ENCODE measurements around the gene ZNF219. TPM values are rescaled to one million over a fixed set of nuclear protein-coding genes. Genes with fewer than 3 reads are reported as not detected.
A peak's percentile ranks its signal among the peaks of the same experiment; 100 is the strongest.

Gene ZNF219
- total RNA-seq, 2 experiments from 2014 or later, result 4.3 to 6.0 TPM

GRCh38 chr14:21073921-21074320 is 24.5 kb downstream of the ZNF219 start:
- Mint-ChIP-seq H3K27ac (no peak overlapping the region), H3K27me3 (peaks cover 44% of the 10 kb centered on the region), H3K4me1 (peaks cover 24% of the 10 kb centered on the region), H3K4me3 (no peak overlapping the region), H3K36me3 (no peaks in the 10 kb centered on the region), H3K9me3 (no peaks in the 10 kb centered on the region)
- no peak for DNase-seq
- POLR2A ChIA-PET, result no interaction called here
- no peak for ATAC-seq (ENCODE audit: low read depth)

- Mint-ChIP-seq H3K27ac (no peak overlapping the region), H3K4me1 (peaks cover 29% of the 10 kb centered on the region), H3K4me3 (no peak overlapping the region), H3K9me3 (no peaks in the 10 kb centered on the region), H3K36me3 (no peaks in the 10 kb centered on the region), H3K27me3 (peaks cover 51% of the 10 kb centered on the region)
- DNase-seq (no peak), ATAC-seq (ENCODE audit: low read depth) (no peak)
- POLR2A ChIA-PET, result interaction anchor here (2.7 kb wide), 1 partner anchor 31 kb away, joined by 17 read pairs; no protein-coding TSS in a partner anchor
Measured at GRCh38 chr14:21072781-21073339, 25.6 kb downstream of the ZNF219 start.

GRCh38 chr14:21072031-21072473 is 26.4 kb downstream of the ZNF219 start:
- no peaks in the 10 kb centered on the region for H3K9me3 Mint-ChIP-seq
- H3K4me1 Mint-ChIP-seq, result peaks cover 29% of the 10 kb centered on the region
- no peak for ATAC-seq (ENCODE audit: low read depth)
- no peaks in the 10 kb centered on the region for H3K36me3 Mint-ChIP-seq
- POLR2A ChIA-PET, result interaction anchor here (0.7 to 2.7 kb wide), 4 partner anchors 15 to 260 kb away, joined by 3 to 17 read pairs (median 10); no protein-coding TSS in a partner anchor
- DNase-seq, result no peak
- H3K27me3 Mint-ChIP-seq, result peaks cover 56% of the 10 kb centered on the region
- no peak overlapping the region for H3K27ac Mint-ChIP-seq
- peak overlapping the region; percentile 79 for H3K4me3 Mint-ChIP-seq

GRCh38 chr14:21071225-21072030 is 27.0 kb downstream of the ZNF219 start:
- Mint-ChIP-seq H3K4me3 (peak overlapping the region; percentile 79), H3K36me3 (no peaks in the 10 kb centered on the region), H3K27ac (no peak overlapping the region), H3K9me3 (no peaks in the 10 kb centered on the region), H3K27me3 (peaks cover 63% of the 10 kb centered on the region), H3K4me1 (peaks cover 29% of the 10 kb centered on the region)
- peak; percentile 59 for DNase-seq
- POLR2A ChIA-PET, result interaction anchor here (0.7 to 2.7 kb wide), 5 partner anchors 16 to 259 kb away, joined by 3 to 17 read pairs (median 4); no protein-coding TSS in a partner anchor
- peak; percentile 57 for ATAC-seq (ENCODE audit: low read depth)

GRCh38 chr14:21070610-21071224 is 27.7 kb downstream of the ZNF219 start:
- ATAC-seq (ENCODE audit: low read depth) (peak; percentile 28), DNase-seq (peak; percentile 47)
- peaks cover 27% of the 10 kb centered on the region for H3K4me1 Mint-ChIP-seq
- H3K36me3 Mint-ChIP-seq, result no peaks in the 10 kb centered on the region
- POLR2A ChIA-PET, result interaction anchor here (0.8 to 2.7 kb wide), 5 partner anchors 17 to 50 kb away, joined by 3 to 17 read pairs (median 4); no protein-coding TSS in a partner anchor
- H3K4me3 Mint-ChIP-seq, result peak overlapping the region; percentile 79
- H3K27me3 Mint-ChIP-seq, result peaks cover 65% of the 10 kb centered on the region
- no peaks in the 10 kb centered on the region for H3K9me3 Mint-ChIP-seq
- H3K27ac Mint-ChIP-seq, result no peak overlapping the region

GRCh38 chr14:21070083-21070609 is 28.3 kb downstream of the ZNF219 start, which contains the start of gene ARHGEF40:
TSS of gene ARHGEF40 (plus strand) at chr14:21070304. CDS start at chr14:21070397, 93 bp downstream.
- ATAC-seq (ENCODE audit: low read depth) (no peak), DNase-seq (peak; percentile 40)
- Mint-ChIP-seq H3K4me3 (peak within 1 kb of the TSS; percentile 79), H3K4me1 (peaks cover 27% of the 10 kb centered on the region), H3K27ac (no peak within 1 kb of the TSS), H3K27me3 (peaks cover 70% of the 10 kb centered on the region), H3K36me3 (no peaks in the 10 kb centered on the region), H3K9me3 (no peaks in the 10 kb centered on the region)
- POLR2A ChIA-PET, result interaction anchor here (0.8 to 2.7 kb wide), 4 partner anchors 17 to 49 kb away, joined by 3 to 17 read pairs (median 10); no protein-coding TSS in a partner anchor

GRCh38 chr14:21069388-21070082 is 28.9 kb downstream of the ZNF219 start:
- no peak overlapping the region for H3K27ac Mint-ChIP-seq
- no peak for DNase-seq

GRCh38 chr14:21068521-21069387 is 29.7 kb downstream of the ZNF219 start:
- Mint-ChIP-seq H3K4me3 (peak overlapping the region; percentile 68), H3K4me1 (peaks cover 27% of the 10 kb centered on the region), H3K9me3 (no peaks in the 10 kb centered on the region), H3K36me3 (no peaks in the 10 kb centered on the region), H3K27ac (no peak overlapping the region), H3K27me3 (peaks cover 79% of the 10 kb centered on the region)
- ATAC-seq (ENCODE audit: low read depth), result peak; percentile 45
- DNase-seq, result peak; percentile 45
- POLR2A ChIA-PET, result interaction anchor here (1.0 to 1.5 kb wide), 5 partner anchors 21 to 54 kb away, joined by 3 to 10 read pairs (median 4); no protein-coding TSS in a partner anchor

More at GRCh38 chr14:21069388-21070082, 28.9 kb downstream of the ZNF219 start:
- Mint-ChIP-seq H3K27me3 (peaks cover 74% of the 10 kb centered on the region), H3K4me3 (peak overlapping the region; percentile 68), H3K36me3 (no peaks in the 10 kb centered on the region), H3K9me3 (no peaks in the 10 kb centered on the region), H3K4me1 (peaks cover 27% of the 10 kb centered on the region)
- no peak for ATAC-seq (ENCODE audit: low read depth)
- POLR2A ChIA-PET, result interaction anchor here (2.1 to 2.7 kb wide), 2 partner anchors 18 to 34 kb away, joined by 16 to 17 read pairs; no protein-coding TSS in a partner anchor

- Mint-ChIP-seq H3K9me3 (no peaks in the 10 kb centered on the region), H3K4me3 (no peak overlapping the region), H3K27me3 (peaks cover 80% of the 10 kb centered on the region), H3K4me1 (peaks cover 22% of the 10 kb centered on the region), H3K36me3 (no peaks in the 10 kb centered on the region), H3K27ac (no peak overlapping the region)
- DNase-seq (no peak), ATAC-seq (ENCODE audit: low read depth) (no peak)
- POLR2A ChIA-PET, result interaction anchor here (0.8 to 0.9 kb wide), 2 partner anchors 36 to 38 kb away, joined by 3 to 4 read pairs; no protein-coding TSS in a partner anchor
Measured at GRCh38 chr14:21066882-21067502, 31.5 kb downstream of the ZNF219 start.

- no peaks in the 10 kb centered on the region for H3K9me3 Mint-ChIP-seq
- POLR2A ChIA-PET, result no interaction called here
- no peaks in the 10 kb centered on the region for H3K36me3 Mint-ChIP-seq
- DNase-seq (no peak), ATAC-seq (ENCODE audit: low read depth) (no peak)
- H3K4me1 Mint-ChIP-seq, result peaks cover under 1% of the 10 kb centered on the region
- peaks cover 61% of the 10 kb centered on the region for H3K27me3 Mint-ChIP-seq
- no peak overlapping the region for H3K27ac Mint-ChIP-seq
- H3K4me3 Mint-ChIP-seq, result no peak overlapping the region
Measured at GRCh38 chr14:21063479-21063878, 35.0 kb downstream of the ZNF219 start.

GRCh38 chr14:21061347-21061668 is 37.1 kb downstream of the ZNF219 start:
- no peaks in the 10 kb centered on the region for H3K9me3 Mint-ChIP-seq

More at GRCh38 chr14:21061347-21061668, 37.1 kb downstream of the ZNF219 start:
- peaks cover 3% of the 10 kb centered on the region for H3K4me1 Mint-ChIP-seq
- DNase-seq (no peak), ATAC-seq (ENCODE audit: low read depth) (no peak)
- peaks cover 46% of the 10 kb centered on the region for H3K27me3 Mint-ChIP-seq
- POLR2A ChIA-PET, result no interaction called here
- H3K27ac Mint-ChIP-seq, result no peak overlapping the region
- H3K36me3 Mint-ChIP-seq, result no peaks in the 10 kb centered on the region
- no peak overlapping the region for H3K4me3 Mint-ChIP-seq
